Measurements from ENCODE around the gene CCDC91.
A peak's percentile ranks its signal among the peaks of the same experiment; 100 is the strongest.
"Not testable (repeated sequence)": the region's sequence is repeated elsewhere in the genome, so short reads cannot be mapped to it uniquely, and the experiment has no call there.

CCDC91 gene

GRCh38 chr12:28360253-28360652 is 170.0 kb downstream of the CCDC91 start:
- Histone ChIP-seq H3K4me1 (ENCODE audit: control insufficient read depth, insufficient read depth, low read length) (no peaks in the 10 kb centered on the region), H3K27ac (ENCODE audit: low read depth, low read length) (no peak overlapping the region), H3K4me3 (ENCODE audit: low read depth, low read length) (no peak overlapping the region), H3K9me3 (ENCODE audit: control insufficient read depth, insufficient read depth, low read depth, low read length) (no peaks in the 10 kb centered on the region), H3K36me3 (ENCODE audit: control insufficient read depth, insufficient read depth, low read length) (no peaks in the 10 kb centered on the region), H3K27me3 (ENCODE audit: control insufficient read depth, insufficient read depth, low read length) (no peaks in the 10 kb centered on the region), H3K9ac (ENCODE audit: low read length) (no peak overlapping the region)

- Histone ChIP-seq H3K9ac (ENCODE audit: low read length) (no peak overlapping the region), H3K9me3 (ENCODE audit: control insufficient read depth, insufficient read depth, low read depth, low read length) (peaks cover 50% of the 10 kb centered on the region), H3K27me3 (ENCODE audit: control insufficient read depth, insufficient read depth, low read length) (no peaks in the 10 kb centered on the region), H3K4me1 (ENCODE audit: control insufficient read depth, insufficient read depth, low read length) (no peaks in the 10 kb centered on the region), H3K4me3 (ENCODE audit: low read depth, low read length) (no peak overlapping the region), H3K27ac (ENCODE audit: low read depth, low read length) (no peak overlapping the region), H3K36me3 (ENCODE audit: control insufficient read depth, insufficient read depth, low read length) (peaks cover 13% of the 10 kb centered on the region)
Observed at GRCh38 chr12:28367326-28367725, 177.1 kb downstream of the CCDC91 start.

- H3K4me1 ChIP-seq (ENCODE audit: control insufficient read depth, insufficient read depth, low read length), result no peaks in the 10 kb centered on the region
- no peak overlapping the region for H3K4me3 ChIP-seq (ENCODE audit: low read depth, low read length)
- peaks cover 50% of the 10 kb centered on the region for H3K9me3 ChIP-seq (ENCODE audit: control insufficient read depth, insufficient read depth, low read depth, low read length)
- no peak overlapping the region for H3K9ac ChIP-seq (ENCODE audit: low read length)
- H3K27me3 ChIP-seq (ENCODE audit: control insufficient read depth, insufficient read depth, low read length), result no peaks in the 10 kb centered on the region
- H3K27ac ChIP-seq (ENCODE audit: low read depth, low read length), result no peak overlapping the region
- H3K36me3 ChIP-seq (ENCODE audit: control insufficient read depth, insufficient read depth, low read length), result peaks cover 13% of the 10 kb centered on the region
Observed at GRCh38 chr12:28367993-28368392, 177.7 kb downstream of the CCDC91 start.

- H3K4me3 ChIP-seq (ENCODE audit: low read depth, low read length), result no peak overlapping the region
- peaks cover 50% of the 10 kb centered on the region for H3K9me3 ChIP-seq (ENCODE audit: control insufficient read depth, insufficient read depth, low read depth, low read length)
- no peak overlapping the region for H3K9ac ChIP-seq (ENCODE audit: low read length)
- H3K4me1 ChIP-seq (ENCODE audit: control insufficient read depth, insufficient read depth, low read length), result no peaks in the 10 kb centered on the region
- peaks cover 13% of the 10 kb centered on the region for H3K36me3 ChIP-seq (ENCODE audit: control insufficient read depth, insufficient read depth, low read length)
- H3K27me3 ChIP-seq (ENCODE audit: control insufficient read depth, insufficient read depth, low read length), result no peaks in the 10 kb centered on the region
- no peak overlapping the region for H3K27ac ChIP-seq (ENCODE audit: low read depth, low read length)
Observed at GRCh38 chr12:28369483-28369882, 179.2 kb downstream of the CCDC91 start.

- no peak overlapping the region for H3K4me3 ChIP-seq (ENCODE audit: low read depth, low read length)
- H3K9me3 ChIP-seq (ENCODE audit: control insufficient read depth, insufficient read depth, low read depth, low read length), result peaks cover 24% of the 10 kb centered on the region
- H3K4me1 ChIP-seq (ENCODE audit: control insufficient read depth, insufficient read depth, low read length), result peaks cover 14% of the 10 kb centered on the region
- peaks cover 5% of the 10 kb centered on the region for H3K36me3 ChIP-seq (ENCODE audit: control insufficient read depth, insufficient read depth, low read length)
- H3K27me3 ChIP-seq (ENCODE audit: control insufficient read depth, insufficient read depth, low read length), result no peaks in the 10 kb centered on the region
- H3K9ac ChIP-seq (ENCODE audit: low read length), result no peak overlapping the region
- no peak overlapping the region; the same call in 1 of the 2 replicates for H3K27ac ChIP-seq (ENCODE audit: low read depth, low read length)
Observed at GRCh38 chr12:28374556-28374955, 184.3 kb downstream of the CCDC91 start.

GRCh38 chr12:28378736-28379135 is 188.5 kb downstream of the CCDC91 start:
- Histone ChIP-seq H3K9ac (ENCODE audit: low read length) (no peak overlapping the region), H3K27me3 (ENCODE audit: control insufficient read depth, insufficient read depth, low read length) (no peaks in the 10 kb centered on the region), H3K27ac (ENCODE audit: low read depth, low read length) (peak overlapping the region; percentile 49; the same call in 1 of the 2 replicates), H3K4me3 (ENCODE audit: low read depth, low read length) (no peak overlapping the region), H3K36me3 (ENCODE audit: control insufficient read depth, insufficient read depth, low read length) (no peaks in the 10 kb centered on the region), H3K4me1 (ENCODE audit: control insufficient read depth, insufficient read depth, low read length) (peaks cover 14% of the 10 kb centered on the region), H3K9me3 (ENCODE audit: control insufficient read depth, insufficient read depth, low read depth, low read length) (no peaks in the 10 kb centered on the region)

GRCh38 chr12:28379779-28380178 is 189.5 kb downstream of the CCDC91 start:
- H3K27me3 ChIP-seq (ENCODE audit: control insufficient read depth, insufficient read depth, low read length); H3K9ac ChIP-seq (ENCODE audit: low read length); H3K36me3 ChIP-seq (ENCODE audit: control insufficient read depth, insufficient read depth, low read length); H3K4me3 ChIP-seq (ENCODE audit: low read depth, low read length); H3K9me3 ChIP-seq (ENCODE audit: control insufficient read depth, insufficient read depth, low read depth, low read length); H3K27ac ChIP-seq (ENCODE audit: low read depth, low read length): not testable (repeated sequence)
- H3K4me1 ChIP-seq (ENCODE audit: control insufficient read depth, insufficient read depth, low read length), result peaks cover 14% of the 10 kb centered on the region

- Histone ChIP-seq H3K4me3 (ENCODE audit: low read depth, low read length) (no peak overlapping the region), H3K27me3 (ENCODE audit: control insufficient read depth, insufficient read depth, low read length) (no peaks in the 10 kb centered on the region), H3K9ac (ENCODE audit: low read length) (no peak overlapping the region), H3K27ac (ENCODE audit: low read depth, low read length) (no peak overlapping the region), H3K4me1 (ENCODE audit: control insufficient read depth, insufficient read depth, low read length) (no peaks in the 10 kb centered on the region; the same call in 1 of the 2 replicates), H3K9me3 (ENCODE audit: control insufficient read depth, insufficient read depth, low read depth, low read length) (peaks cover 6% of the 10 kb centered on the region; the same call in 1 of the 2 replicates), H3K36me3 (ENCODE audit: control insufficient read depth, insufficient read depth, low read length) (no peaks in the 10 kb centered on the region)
Observed at GRCh38 chr12:28383368-28383767, 193.1 kb downstream of the CCDC91 start.

GRCh38 chr12:28388879-28389278 is 198.6 kb downstream of the CCDC91 start:
- Histone ChIP-seq H3K27me3 (ENCODE audit: control insufficient read depth, insufficient read depth, low read length) (no peaks in the 10 kb centered on the region), H3K27ac (ENCODE audit: low read depth, low read length) (no peak overlapping the region; the same call in 1 of the 2 replicates), H3K4me1 (ENCODE audit: control insufficient read depth, insufficient read depth, low read length) (peaks cover 17% of the 10 kb centered on the region; the same call in 1 of the 2 replicates), H3K9me3 (ENCODE audit: control insufficient read depth, insufficient read depth, low read depth, low read length) (peaks cover 6% of the 10 kb centered on the region; the same call in 1 of the 2 replicates), H3K36me3 (ENCODE audit: control insufficient read depth, insufficient read depth, low read length) (no peaks in the 10 kb centered on the region), H3K4me3 (ENCODE audit: low read depth, low read length) (no peak overlapping the region; the same call in 1 of the 2 replicates), H3K9ac (ENCODE audit: low read length) (no peak overlapping the region)

GRCh38 chr12:28390206-28390605 is 199.9 kb downstream of the CCDC91 start:
- no peak overlapping the region for H3K27ac ChIP-seq (ENCODE audit: low read depth, low read length)
- no peaks in the 10 kb centered on the region for H3K36me3 ChIP-seq (ENCODE audit: control insufficient read depth, insufficient read depth, low read length)
- H3K4me1 ChIP-seq (ENCODE audit: control insufficient read depth, insufficient read depth, low read length), result peaks cover 17% of the 10 kb centered on the region; the same call in 1 of the 2 replicates
- no peaks in the 10 kb centered on the region for H3K27me3 ChIP-seq (ENCODE audit: control insufficient read depth, insufficient read depth, low read length)
- H3K4me3 ChIP-seq (ENCODE audit: low read depth, low read length), result no peak overlapping the region
- H3K9ac ChIP-seq (ENCODE audit: low read length), result no peak overlapping the region
- peaks cover 6% of the 10 kb centered on the region; the same call in 1 of the 2 replicates for H3K9me3 ChIP-seq (ENCODE audit: control insufficient read depth, insufficient read depth, low read depth, low read length)

- Histone ChIP-seq H3K4me3 (ENCODE audit: low read depth, low read length) (no peak overlapping the region), H3K4me1 (ENCODE audit: control insufficient read depth, insufficient read depth, low read length) (peaks cover 17% of the 10 kb centered on the region; the same call in 1 of the 2 replicates), H3K9me3 (ENCODE audit: control insufficient read depth, insufficient read depth, low read depth, low read length) (peaks cover 6% of the 10 kb centered on the region; the same call in 1 of the 2 replicates), H3K36me3 (ENCODE audit: control insufficient read depth, insufficient read depth, low read length) (no peaks in the 10 kb centered on the region), H3K27me3 (ENCODE audit: control insufficient read depth, insufficient read depth, low read length) (no peaks in the 10 kb centered on the region), H3K27ac (ENCODE audit: low read depth, low read length) (no peak overlapping the region), H3K9ac (ENCODE audit: low read length) (no peak overlapping the region)
Observed at GRCh38 chr12:28390761-28391385, 200.6 kb downstream of the CCDC91 start.
